Stimulated activated CD4-positive, alpha-beta T cell treated with anti-CD3 and anti-CD28 coated beads, Interleukin-12 subunit alpha, Interleukin-12 subunit beta, amount 100 ng/mL, for 48 hours (primary cell): ENCODE results near the gene NKRF.

ENCODE experiments used
- DNase-seq, 3 donors: peaks; one replicate each; pipeline ENCODE4 v3.0.0-alpha.2; 2020; ENCODE audit warnings: low read depth in 2 of 3, low spot score in 1 of 3

The NKRF gene

GRCh38 chrX:119614776-119615175, 8.6 kb upstream of the NKRF start:
- no peak for DNase-seq

DNA sequence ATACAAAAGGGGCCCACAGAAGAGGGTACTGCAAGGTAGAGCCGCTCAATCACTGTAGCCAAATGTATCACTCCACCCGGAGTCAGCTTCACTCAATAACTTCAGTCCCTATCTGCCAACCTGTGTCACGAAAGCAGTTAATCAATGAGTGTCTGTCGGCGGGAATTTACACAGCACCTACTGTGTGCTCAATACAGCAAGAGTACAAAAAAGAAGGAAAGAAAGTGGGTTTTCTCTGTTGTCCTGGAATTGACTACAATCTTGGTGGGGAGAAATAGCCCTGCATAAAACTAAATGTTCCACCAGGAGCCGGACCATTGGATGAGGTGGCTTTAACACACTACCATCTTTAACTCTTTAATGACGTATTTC, 780 bp upstream of the NKRF start:
- no peak for DNase-seq

GRCh38 chrX:119605464-119606279, 552 bp downstream of the NKRF start:
- peak in 2 of 3 donors; percentile 8 to 22 for DNase-seq

GRCh38 chrX:119604766-119605463, 1.3 kb downstream of the NKRF start:
- no peak for DNase-seq

DNA sequence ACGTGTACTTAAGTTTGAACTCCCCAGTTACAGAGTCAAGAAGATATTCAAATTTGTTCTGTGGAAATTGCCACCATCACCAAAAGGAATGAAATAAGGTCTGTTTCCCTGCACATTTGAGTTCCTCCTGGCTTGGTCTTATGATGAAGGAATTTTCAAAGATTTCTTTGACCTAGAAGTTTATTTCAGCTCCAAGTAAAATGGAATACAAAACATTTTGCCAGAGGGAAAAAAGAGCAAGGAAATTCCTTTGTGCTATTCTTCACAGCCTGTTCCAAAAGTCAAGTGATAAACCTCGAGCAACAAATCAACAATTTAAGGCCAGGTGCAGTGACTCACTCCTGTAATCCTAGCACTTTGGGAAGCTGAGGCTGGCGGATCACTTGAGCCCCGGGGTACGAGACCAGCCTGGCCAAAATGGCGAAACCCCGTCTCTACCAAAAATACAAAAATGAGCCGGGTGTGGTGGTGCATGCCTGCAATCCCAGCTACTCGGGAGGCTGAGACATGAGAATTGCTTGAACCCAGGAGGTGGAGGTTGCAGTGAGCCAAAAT, 3.4 kb downstream of the NKRF start:
- no peak for DNase-seq

DNA sequence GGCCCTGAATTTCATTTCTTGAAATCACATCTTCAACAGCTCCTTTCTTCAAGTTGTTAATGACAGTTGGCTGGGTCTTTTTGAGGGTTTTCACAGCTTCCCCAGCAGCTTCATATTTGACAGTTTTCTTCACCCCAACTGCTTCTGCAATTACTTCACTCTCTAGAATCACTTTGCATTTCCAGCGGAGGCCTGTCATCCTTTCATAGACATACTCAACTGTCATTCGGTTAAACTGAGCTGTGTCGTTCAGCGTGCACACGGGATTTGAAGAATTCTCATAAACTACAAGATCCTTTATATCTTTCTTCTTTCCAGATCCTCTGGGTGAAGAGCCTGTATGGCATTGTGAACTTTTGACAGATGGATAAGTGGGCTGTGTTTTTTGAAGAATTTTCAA, 16.4 kb downstream of the NKRF start:
- no peak for DNase-seq

- DNase-seq, result no peak
Measured at GRCh38 chrX:119583431-119584059, 22.7 kb downstream of the NKRF start.

DNA sequence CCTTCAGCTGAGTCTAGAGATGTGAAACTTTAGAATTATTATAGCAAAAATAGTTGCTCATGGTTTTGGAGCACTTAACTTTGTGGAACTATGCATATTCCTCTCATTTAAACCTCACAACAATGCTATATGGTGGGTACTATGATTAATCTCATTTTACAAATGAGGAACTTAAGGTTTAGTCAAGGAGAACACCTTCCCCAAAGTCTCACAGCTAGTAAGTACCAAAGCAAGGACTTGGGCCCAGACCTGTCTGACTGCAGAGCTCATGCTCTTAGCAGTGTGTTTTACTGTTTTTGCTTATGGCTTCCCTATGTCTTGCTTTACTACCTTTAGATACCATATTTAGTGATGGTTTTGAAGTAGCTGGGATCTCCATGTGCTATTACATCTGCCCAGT, 26.8 kb downstream of the NKRF start:
- no peak for DNase-seq

DNA sequence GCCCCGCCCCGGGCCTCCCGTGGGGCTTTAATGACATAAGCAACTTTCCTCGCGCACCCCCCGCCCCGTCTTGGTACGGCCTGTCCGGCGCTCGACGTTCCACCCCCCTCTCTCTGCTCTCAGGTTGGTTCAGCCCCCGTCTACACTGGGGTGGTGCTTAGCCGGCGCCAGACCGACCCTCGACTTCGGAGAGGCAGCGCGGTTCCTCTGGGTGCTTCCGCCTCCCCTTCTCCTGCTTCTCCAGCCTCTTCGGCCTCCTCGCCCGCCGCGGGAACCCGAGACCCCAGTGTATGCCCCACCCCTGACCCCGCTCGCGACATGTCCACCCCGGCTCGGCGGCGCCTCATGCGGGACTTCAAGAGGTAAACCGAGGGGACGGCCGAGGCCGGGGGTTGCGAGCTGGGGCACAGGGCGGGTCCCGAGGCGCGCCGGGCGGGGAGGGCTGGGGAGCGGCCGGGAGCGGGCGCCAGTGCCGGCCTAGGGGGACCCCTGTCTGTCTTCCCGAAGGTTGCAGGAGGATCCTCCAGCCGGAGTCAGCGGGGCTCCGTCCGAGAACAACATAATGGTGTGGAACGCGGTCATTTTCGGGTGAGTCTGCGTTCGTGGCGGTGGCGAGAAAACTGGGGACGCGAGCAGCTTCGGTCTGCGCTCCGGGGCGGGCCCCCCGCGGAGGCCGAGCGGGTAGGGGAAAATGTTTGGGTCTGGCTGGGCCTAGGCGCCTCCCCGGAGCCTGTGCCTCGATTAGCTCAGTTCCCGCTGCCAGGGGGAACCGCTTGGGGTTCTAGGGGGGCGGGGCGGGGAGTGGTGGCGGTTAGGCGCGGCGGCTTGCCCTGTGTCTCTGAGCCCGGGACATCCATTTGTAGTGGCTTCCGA, 31.6 kb downstream of the NKRF start, which contains the start of gene UBE2A:
Gene UBE2A (plus strand): TSS at position 170 of the 873 bp plus-strand sequence. CDS start 149 bp downstream, at position 319.
- DNase-seq, result peak; percentile 78 to 80 (median 79)

- DNase-seq, result no peak
Measured at GRCh38 chrX:119573840-119574393, 32.3 kb downstream of the NKRF start.

- DNase-seq, result no peak
Measured at GRCh38 chrX:119573222-119573621, 33.0 kb downstream of the NKRF start.

DNA sequence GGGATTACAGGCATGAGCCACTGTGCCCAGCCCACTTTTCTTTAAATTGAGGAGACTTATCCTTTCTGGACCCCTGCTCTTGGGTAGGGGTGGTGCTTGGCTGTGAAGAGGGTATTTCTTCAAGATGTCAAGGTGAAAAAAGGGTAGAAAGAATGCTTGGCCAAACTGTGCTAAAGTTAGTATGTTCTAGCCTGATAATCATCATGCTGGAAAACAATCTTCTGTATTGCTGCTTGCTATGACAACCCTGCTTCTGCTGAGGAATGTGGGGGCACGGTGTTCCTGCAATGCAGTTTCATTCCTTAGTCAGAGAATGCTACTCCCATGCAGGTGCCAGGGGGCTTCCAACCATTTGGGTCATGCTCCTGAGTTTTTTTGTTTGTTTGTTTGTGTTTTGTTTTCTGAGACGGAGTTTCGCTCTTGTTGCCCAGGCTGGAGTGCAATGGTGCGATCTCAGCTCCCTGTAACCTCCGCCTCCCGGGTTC, 35.8 kb downstream of the NKRF start:
- DNase-seq, result no peak

GRCh38 chrX:119565107-119565663, 41.0 kb downstream of the NKRF start, which contains the start of gene STEEP1:
STEEP1 (minus strand) TSS chrX:119565409; CDS start chrX:119565355, 54 bp downstream.
- DNase-seq, result peak; percentile 80 to 84 (median 82)

DNA sequence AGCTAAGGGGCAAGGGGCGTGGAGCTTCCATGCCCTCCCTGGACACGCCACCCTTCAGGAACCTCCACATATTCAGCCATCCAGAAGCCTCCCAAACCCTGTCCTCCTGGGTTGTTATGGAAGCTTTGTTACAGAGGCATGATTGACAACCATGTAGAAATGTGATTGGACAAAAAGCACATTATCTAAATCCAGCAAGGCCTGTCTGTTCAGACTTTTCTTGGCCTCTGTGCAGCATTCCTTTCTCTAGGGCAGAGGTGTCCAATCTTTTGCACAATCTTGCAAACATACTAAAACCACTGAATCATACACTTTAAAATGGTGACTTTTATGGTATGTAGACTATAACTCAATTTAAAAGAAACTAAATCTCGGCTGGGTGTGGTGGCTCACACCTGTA, 53.7 kb downstream of the NKRF start:
- no peak for DNase-seq

- DNase-seq, result no peak
Measured at GRCh38 chrX:119549327-119550016, 56.8 kb downstream of the NKRF start.

DNA sequence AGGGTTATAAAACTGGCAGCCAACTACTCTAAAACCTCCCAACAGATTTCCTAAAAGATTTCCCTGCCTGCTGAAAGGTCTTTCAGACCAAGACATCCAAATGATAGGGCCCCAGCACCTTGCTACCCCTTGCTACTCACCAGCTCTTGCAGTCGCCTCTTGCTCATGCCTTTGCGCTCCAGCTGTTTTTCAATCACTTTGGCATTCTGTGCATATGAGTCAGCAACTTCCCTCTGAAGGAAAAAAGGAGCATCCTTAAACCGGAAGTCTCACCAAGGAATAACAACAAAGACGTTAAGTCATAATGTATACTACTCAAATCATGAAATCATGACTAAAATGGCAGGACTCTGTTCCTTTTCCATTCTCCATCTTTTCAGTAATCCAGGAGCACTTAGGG, 65.0 kb downstream of the NKRF start:
- no peak for DNase-seq

GRCh38 chrX:119539872-119540271, 66.4 kb downstream of the NKRF start:
- no peak for DNase-seq
